Stomach (tissue), 4 donors: ENCODE measurements around the gene OXSM.

Experiments
- CTCF ChIP-seq, 7 experiments: fragments of 450-650 bp in 4 of 7; fragments of 200-600 bp in 3 of 7; sonication (generic) in 3 of 7; IDR thresholded peaks; one replicate each; pipeline ENCODE4 v1.5.1; 2016 to 2019; ENCODE audit warnings: antibody characterized with exemption in 7 of 7, control low read depth in 2 of 7, mild to moderate bottlenecking in 1 of 7
- EP300 ChIP-seq: sonication (generic); formaldehyde crosslinking; IDR thresholded peaks from one replicate; pipeline ENCODE4 v1.6.1; 2017; ENCODE audit warnings: antibody characterized with exemption
- POLR2A ChIP-seq, 4 donors: fragments of 450-650 bp; IDR thresholded peaks; one replicate each; pipeline ENCODE4 v1.6.1; 2016; ENCODE audit warnings: antibody characterized with exemption in 4 of 4, control low read depth in 2 of 4, mild to moderate bottlenecking in 1 of 4, moderate library complexity in 1 of 4

- TF ChIP-seq CTCF (IDR thresholded peaks at IDR 0.05) (no peak), POLR2A (IDR thresholded peaks at IDR 0.05) (no peak), EP300 (no peak)
These were observed 27.2 kb downstream of the OXSM start for GRCh38 chr3:25817107-25817506.
